ENCODE measurements around the gene ARL4A.

The ARL4A gene

DNA sequence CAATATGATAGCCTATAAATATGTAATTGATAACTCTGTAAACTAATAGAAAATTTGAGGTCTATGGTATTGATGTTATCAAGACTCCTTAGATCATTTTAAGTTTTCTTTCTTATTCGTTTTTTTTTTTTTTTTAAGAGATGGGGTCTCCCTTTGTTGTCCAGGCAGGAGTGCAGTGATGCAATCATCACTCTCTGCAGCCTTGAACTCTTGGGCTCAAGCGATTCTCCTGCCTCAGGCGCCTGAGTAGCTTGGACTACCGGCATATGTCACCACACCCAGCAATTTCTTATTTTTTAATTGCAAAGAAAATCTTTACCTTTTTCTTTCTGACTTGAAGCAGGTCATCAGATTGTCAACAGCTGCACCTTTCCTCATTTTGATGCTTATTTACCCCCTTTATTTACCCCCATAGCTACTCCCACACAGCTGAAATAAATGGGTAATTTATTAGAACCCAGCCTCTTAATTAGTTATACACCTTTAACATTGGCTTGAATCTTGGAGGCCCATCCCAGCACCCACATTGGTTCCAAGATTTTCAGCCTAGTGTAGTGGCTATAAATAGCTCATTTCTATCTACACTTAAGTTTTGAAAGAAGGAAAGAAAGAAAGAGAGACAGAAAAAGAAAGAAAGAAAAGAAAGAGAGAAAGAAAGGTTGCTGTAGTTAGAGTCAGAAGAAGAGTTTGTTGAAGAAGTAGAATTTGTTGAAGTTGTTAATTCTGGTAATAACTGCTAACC, 38.3 kb downstream of the ARL4A start:
- no peak for DNase-seq (ENCODE audit: low read depth in 2 of 2)

DNA sequence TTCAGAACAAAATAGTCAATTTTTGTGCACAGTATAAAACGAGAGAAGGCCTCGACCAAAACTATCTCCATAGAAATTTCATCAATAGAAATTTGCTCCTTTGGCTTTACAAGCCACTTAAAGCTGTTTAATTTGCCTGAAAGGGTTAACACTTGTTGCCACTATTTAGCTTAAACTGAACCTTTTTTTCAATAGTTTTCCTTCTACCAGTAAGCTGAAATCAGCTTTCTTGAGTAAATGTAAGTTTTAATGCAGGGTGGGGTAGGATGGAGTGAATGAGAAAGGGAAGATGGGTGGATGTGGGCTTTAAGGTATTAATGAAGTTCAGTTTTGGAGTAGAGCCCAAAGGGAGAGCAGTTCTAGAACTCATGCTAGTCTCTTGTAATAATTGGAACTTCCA, 39.5 kb downstream of the ARL4A start:
- no peak for DNase-seq (ENCODE audit: low read depth in 2 of 2)

DNA sequence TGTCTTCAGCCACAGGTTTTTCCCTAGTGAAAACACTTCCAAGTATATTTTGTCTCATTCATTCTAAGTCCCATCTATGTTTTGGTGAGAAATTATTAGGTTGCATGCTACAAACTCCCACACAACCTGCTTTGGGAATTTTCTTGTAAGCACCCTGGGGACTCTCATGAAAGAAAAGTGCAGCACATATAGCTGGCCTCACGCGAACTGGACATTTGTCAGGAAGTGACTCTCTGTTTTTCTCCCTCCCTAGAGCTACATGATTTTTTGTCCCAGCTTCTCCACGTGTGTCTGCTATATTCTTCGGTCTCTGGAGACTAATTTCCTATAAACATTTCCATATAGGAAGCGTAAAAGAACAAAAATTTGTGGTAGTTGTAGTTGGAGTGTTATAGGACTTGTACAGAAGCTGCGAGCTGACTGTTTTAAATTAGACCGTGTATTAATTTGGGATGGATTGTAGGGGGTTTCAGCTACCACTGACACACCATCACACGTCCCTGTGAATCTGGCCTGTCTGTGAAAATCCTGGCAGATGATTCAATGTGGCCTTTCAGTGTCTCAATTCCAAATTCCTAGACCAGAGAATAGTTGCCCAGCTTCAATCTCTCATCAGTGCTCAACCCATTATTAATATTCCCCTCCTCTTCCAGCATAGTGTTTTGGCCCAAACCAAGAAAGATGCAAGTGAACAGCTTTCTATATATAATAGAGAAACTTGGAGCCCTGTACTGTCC, 40.2 kb downstream of the ARL4A start:
- DNase-seq (ENCODE audit: low read depth in 2 of 2): no peak

DNA sequence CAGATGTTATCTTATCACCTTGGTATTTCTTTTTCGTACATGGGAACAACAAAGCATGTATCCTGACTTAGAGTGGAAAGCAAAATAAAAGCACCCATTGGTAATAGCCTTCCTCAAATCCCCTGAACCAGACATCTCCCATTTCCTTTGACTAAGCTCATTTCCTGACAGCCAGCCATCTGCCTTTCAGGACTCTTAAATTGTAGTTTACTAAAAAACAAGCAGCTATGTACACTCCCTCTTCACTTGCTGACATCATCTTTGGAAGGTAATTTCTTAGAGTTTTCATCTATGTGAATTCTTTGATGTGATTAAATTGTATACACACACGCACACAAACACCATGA, 40.7 kb downstream of the ARL4A start:
- no peak for DNase-seq (ENCODE audit: low read depth in 2 of 2)

DNA sequence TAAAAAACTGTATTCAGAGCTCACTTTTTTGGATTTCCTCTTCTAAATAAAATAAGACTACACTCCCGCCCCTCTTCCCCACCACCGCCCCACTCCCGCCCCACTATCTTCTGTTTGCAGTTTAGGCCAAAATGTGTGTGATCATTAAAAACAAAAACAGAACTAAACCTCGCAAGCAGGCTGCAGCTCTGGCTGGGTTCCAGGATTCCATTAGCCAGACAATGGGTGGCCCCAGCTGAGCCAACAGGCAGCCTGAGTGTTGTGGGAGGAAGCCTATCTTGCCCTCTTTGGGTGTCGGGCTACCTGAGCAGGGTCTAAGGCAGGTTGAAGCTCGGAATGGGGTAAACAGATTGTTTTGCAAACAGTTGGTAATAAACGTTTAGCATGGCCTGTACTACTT, 41.7 kb downstream of the ARL4A start:
- DNase-seq (ENCODE audit: low read depth in 2 of 2): no peak

DNA sequence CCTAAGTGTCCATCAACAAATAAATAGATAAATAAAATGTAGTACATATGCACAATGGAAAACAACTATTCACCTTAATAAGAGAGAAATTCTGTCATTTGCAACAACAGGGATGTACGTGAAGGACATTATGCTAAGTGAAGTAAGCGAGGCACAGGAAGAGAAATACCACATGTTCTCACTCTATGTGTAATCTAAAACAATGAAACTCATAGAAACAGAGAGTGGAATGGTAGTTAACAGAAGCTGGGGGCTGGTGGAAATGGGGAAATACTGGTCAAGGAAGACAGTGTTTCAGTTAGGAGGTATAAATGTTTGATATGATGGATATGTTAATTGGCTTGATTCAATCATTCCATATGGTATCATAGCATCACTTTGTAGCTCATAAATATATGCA, 43.1 kb downstream of the ARL4A start:
- DNase-seq (ENCODE audit: low read depth in 2 of 2): no peak

DNA sequence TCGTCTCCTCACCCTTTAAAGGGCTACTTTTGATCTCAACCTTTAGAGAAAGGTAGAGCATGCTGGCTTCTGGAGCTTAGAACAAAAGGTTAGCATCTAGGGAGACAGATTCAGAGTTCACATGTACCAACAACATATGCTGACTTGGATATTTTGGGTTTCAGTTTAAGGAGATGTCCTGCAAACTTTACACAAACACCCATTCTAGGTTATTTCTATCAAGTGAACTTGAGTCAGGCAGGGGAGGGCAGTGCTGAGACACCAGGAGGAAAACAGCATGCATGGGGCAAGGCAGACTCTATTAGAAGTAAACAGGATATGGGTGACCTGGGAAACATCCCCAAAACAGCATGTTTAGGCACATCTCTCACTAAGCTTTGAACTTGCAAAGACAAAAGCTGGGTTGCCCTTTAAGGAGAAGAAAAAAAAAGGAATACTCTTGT, 43.8 kb downstream of the ARL4A start:
- DNase-seq (ENCODE audit: low read depth in 2 of 2): no peak

DNA sequence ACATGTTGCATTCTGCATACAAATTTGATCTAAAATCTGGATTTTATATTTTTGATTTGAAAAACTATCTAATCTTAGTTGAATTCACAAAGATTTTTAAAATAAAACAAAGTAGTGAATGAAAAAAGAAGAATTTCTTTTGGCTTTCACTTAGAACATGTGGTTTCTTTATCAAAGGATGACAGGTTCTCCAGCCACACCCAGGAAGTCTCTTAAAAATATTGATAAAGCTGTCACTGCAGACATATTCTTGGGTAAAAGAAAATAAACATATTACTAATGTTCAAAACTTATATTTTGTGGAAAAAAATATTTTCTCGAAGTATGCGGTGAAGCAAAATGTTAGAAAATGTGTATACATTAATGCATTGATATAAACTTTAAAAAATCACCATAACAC, 44.3 kb downstream of the ARL4A start:
- DNase-seq (ENCODE audit: low read depth in 2 of 2): no peak

DNA sequence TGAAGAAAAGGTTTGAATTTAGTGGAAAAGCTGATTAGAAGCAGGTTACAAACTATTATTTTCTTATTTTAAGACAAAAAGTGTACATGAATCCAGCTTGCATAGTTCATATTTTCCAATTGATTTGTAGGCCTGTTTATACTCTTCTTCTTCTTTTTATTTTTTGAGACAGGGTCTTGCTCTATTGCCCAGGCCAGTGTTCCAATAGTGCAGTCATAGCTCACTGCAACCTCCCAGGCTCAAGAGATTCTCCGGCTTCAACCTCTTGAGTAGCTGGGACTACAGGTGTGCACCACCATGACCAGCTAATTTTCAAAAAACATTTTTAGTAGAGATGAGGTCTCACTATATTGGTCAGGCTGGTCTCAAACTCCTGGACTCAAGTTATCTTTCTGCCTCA, 45.0 kb downstream of the ARL4A start:
- no peak for DNase-seq (ENCODE audit: low read depth in 2 of 2)

DNA sequence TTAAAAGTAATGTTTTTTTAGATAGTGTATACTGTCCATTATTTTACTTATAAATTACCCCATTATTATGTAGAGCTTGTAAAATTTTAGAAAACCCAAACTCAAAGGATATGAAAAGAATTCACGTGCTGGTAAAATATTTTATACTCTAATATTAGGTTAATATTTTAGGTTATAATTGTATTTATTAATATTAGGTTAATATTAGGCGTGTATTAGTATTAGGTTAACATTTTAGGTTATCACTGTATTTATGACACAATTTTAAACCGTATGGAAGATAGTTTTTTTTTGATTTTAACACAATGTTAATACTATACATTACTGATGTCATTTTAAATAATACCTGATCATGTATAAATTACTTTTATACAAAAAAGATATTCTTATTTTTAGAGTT, 48.5 kb downstream of the ARL4A start:
- no peak for DNase-seq (ENCODE audit: low read depth in 2 of 2)

DNA sequence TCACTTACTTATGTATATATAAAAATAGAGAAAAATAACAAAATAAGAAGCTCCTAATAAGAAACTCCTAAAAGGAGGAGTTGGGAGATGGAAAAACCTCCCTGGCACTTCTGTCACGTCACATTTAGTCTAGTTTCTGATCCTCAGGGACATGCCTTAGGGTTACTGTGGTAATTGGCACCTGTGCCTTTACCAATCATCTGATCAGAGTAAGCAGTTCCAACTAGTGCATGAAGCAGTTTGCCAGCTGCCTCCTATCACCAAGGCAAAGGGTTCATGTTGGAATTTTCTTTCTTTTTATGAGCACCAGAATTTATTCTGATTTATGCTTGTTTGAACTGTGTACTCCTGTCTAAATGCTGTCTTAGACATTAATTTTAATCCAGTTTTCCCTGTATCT, 49.9 kb downstream of the ARL4A start:
- no peak for DNase-seq (ENCODE audit: low read depth in 2 of 2)

DNA sequence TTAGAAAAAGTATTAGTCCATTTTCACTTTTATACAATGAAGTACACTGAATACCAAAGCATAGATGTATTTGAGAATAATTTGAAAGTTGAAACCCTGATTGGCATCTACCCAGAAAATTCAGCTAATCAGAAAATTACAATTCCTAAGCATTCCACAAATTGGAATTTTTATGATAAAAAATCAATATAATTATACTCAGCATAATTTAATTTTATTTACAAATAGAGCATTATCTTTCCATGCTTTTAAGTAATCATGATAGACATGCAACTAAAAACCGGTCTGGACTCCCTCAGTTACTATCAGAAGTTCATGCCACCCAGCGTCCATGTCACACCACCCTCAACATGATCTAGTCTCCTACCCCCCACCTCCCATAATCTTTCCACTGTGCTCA, 50.4 kb downstream of the ARL4A start:
- DNase-seq (ENCODE audit: low read depth in 2 of 2): no peak

DNA sequence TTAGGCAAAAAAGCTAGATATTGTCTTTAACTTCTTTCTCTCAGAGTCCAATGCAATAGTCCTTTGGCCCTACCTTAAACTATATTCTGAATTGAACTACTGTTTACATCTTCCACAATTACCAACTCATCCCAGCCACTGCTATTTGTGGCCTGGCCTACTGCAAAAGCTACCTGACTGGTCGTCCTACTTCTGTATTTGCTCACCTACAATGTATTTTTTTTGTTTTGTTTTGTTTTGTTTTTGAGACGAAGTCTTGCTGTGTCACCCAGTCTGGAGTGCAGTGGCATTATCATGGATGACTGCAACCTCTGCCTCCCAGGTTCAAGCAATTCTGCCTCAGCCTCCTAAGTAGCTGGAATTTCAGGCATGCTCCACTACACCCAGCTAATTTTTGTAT, 51.2 kb downstream of the ARL4A start:
- no peak for DNase-seq (ENCODE audit: low read depth in 2 of 2)

Data from stimulated activated CD4-positive, alpha-beta T cell treated with anti-CD3 and anti-CD28 coated beads, Interleukin-15, amount 100 ng/mL, for 48 hours (primary cell).